HG02938 (cell line): ENCODE results near the gene MSH5.
"Not testable (repeated sequence)": the region's sequence is repeated elsewhere in the genome, so short reads cannot be mapped to it uniquely, and the experiment has no call there.

ENCODE experiments used
- ATAC-seq: cut with Tn5 transposase; IDR thresholded peaks from one replicate; pipeline ENCODE4 v1.9.1; 2021; ENCODE audit warnings: mild to moderate bottlenecking, moderate library complexity; ENCODE audit not compliant: unreplicated experiment

The MSH5 gene

DNA sequence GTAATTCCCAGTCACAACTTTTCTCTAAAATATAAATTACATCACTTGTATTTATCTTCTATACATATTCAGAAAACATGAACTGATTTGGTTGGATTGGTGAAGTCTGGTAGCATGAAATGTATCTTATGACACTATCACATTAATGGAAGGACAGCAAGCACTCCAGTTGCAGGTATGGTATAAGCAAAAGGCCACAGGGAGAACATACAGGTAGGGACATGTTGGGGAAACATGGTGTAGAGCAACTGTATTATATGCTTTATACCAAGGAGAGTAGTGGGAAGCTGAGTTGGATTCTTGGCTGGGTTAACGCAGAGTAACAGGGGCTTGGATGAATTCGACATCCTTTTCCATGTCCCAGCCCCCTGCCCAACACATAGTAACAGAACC, 57.2 kb downstream of the MSH5 start:
- no peak for ATAC-seq

GRCh38 chr6:31797588-31797987, 57.8 kb downstream of the MSH5 start:
- no peak for ATAC-seq

- ATAC-seq, result no peak
These were observed 60.0 kb downstream of the MSH5 start for GRCh38 chr6:31799781-31800180.

DNA sequence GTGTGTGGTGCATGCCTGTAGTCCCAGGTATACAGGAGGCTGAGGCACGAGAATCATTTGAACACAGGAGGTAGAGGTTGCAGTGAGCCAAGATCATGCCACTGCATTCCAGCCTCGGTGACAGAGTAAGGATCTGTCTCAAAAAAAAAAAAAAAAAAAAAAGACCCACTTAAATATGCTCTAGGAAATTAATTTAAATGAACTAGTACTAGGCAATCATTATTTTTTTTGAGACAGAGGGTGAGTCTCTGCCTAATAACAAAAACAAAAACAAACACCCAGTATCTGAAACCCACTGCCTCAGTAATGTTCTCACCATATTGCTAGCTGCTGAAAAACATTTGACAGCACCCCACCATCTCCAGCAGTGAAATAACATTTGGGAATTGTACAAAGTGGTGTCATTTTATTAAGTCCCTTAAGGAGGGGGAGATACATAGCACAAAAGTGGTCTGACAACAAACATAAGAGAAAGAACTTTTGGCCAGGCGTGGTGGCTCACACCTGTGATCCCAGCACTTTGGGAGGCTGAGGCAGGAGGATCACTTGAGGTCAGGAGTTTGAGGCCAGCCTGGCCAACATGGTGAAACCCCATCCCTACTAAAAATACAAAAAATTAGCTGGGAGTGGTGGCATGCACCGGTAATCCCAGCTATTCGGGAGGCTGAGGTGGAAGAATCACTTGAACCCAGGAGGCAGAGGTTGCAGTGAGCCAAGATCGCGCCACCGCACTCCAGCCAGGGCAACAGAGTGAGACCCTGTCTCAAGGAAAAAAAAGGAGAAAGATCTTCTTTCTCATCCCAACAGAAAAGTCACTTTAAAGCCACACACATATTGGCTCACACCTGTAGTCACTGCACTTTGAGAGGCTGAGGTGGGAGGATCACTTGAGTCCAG, 61.5 kb downstream of the MSH5 start:
- not testable (repeated sequence) for ATAC-seq

GRCh38 chr6:31805939-31806469, 66.2 kb downstream of the MSH5 start:
- peak; percentile 10 for ATAC-seq

GRCh38 chr6:31806470-31807272, 66.9 kb downstream of the MSH5 start, which contains the start of gene LSM2:
Gene LSM2, minus strand, starts transcription at chr6:31806966. Its CDS starts 209 bp downstream, at chr6:31806757.
- ATAC-seq, result peak; percentile 84

GRCh38 chr6:31808599-31808998, 68.8 kb downstream of the MSH5 start:
- ATAC-seq, result not testable (repeated sequence)

- no peak for ATAC-seq
These were observed 71.8 kb downstream of the MSH5 start for GRCh38 chr6:31811645-31812044.
